K562 (cell line): ENCODE results near the gene FAM83B. TPM values are rescaled to one million over a fixed set of nuclear protein-coding genes. Genes with fewer than 3 reads are reported as not detected.

ENCODE experiments used
- ATAC-seq: fragments of 200-7000 bp; cut with Tn5 transposase; 3 replicates; pipeline ENCODE4 v1.9.1; 2020; ENCODE audit warnings: moderate library complexity
- BruUV-seq: library from RNA; stranded (reverse); fragments of 400-500 nt; replicated peaks from 2 replicates; lab custom pipeline; 2021; lab: Mats Ljungman, UMichigan
- CTCF ChIA-PET: fragments of 300-600 bp; formaldehyde crosslinking; extraction: SDS; loops from one replicate; lab custom pipeline; 2021; ENCODE audit warnings: low intra/inter-chr PET ratio; lab: Yijun Ruan, JAX
- POLR2A ChIA-PET: fragments of 300-600, 350-650 bp; sonication (Branson Sonifier 250); formaldehyde crosslinking; extraction: SDS; loops from one replicate; lab custom pipeline; 2021; ENCODE audit warnings: antibody characterized with exemption, inconsistent platforms; lab: Yijun Ruan, JAX
- DNase-seq, 4 experiments: peaks; one replicate each; pipeline versions ENCODE4 v3.0.0 to v3.0.0-alpha.2; 2011 to 2018; ENCODE audit warnings: low spot score in 3 of 4, mixed read lengths in 3 of 4; ENCODE audit errors: extremely low read depth in 1 of 4
- FAIRE-seq: peaks from 2 replicates; lab custom pipeline; 2011; peaks lifted over from hg19 to GRCh38; lab: Jason Lieb, UNC
- H2AFZ ChIP-seq: 2 replicates; pipeline ENCODE4 v1.6.0; 2011; ENCODE audit warnings: low read depth, low read length, control low read depth, inconsistent platforms
- H3K27ac ChIP-seq: fragments of 200-600 bp; 3 replicates; pipeline ENCODE4 v1.8.0; 2011; ENCODE audit warnings: low read depth, mild to moderate bottlenecking, control low read depth, inconsistent platforms, low read length, moderate library complexity, mixed read lengths; ENCODE audit errors: extremely low read depth
- H3K27me3 ChIP-seq, 2 experiments: fragments of 300-600 bp in 1 of 2; 2 replicates in 1 of 2; 3 replicates in 1 of 2; pipeline versions ENCODE4 v1.6.0 to v1.8.0; 2011; ENCODE audit warnings: inconsistent platforms in 2 of 2, low read length in 2 of 2, mild to moderate bottlenecking in 1 of 2, mixed read lengths in 1 of 2, moderate library complexity in 1 of 2; ENCODE audit not compliant: control insufficient read depth in 2 of 2, insufficient read depth in 2 of 2
- H3K36me3 ChIP-seq: fragments of 300-600 bp; 3 replicates; pipeline ENCODE4 v1.8.0; 2011; ENCODE audit warnings: mild to moderate bottlenecking, low read length, inconsistent platforms; ENCODE audit not compliant: control insufficient read depth, insufficient read depth
- H3K4me1 ChIP-seq, 2 experiments: fragments of 200-600 bp in 1 of 2; replicated peaks in 1 of 2; 2 replicates in 1 of 2; 3 replicates in 1 of 2; pipeline versions ENCODE4 v1.5.1 to v1.8.0; 2011; ENCODE audit warnings: inconsistent platforms in 2 of 2, low read length in 2 of 2, mild to moderate bottlenecking in 1 of 2, mixed read lengths in 1 of 2, moderate library complexity in 1 of 2; ENCODE audit not compliant: control insufficient read depth in 2 of 2, insufficient read depth in 2 of 2
- H3K4me2 ChIP-seq: 2 replicates; pipeline ENCODE4 v1.6.1; 2011; ENCODE audit warnings: low read length, control low read depth, inconsistent platforms, mixed read lengths; ENCODE audit not compliant: insufficient read depth
- H3K4me3 ChIP-seq: fragments of 200-600 bp; sonication (generic), shearing (Covaris generic); 2 replicates; pipeline ENCODE4 v1.5.1; 2016; ENCODE audit warnings: control low read depth, inconsistent platforms
- H3K79me2 ChIP-seq: fragments of 200-600 bp; 3 replicates; pipeline ENCODE4 v1.8.0; 2011; ENCODE audit warnings: low read length, inconsistent platforms; ENCODE audit not compliant: control insufficient read depth, insufficient read depth
- H3K9ac ChIP-seq, 2 experiments: 2 replicates each; pipeline versions ENCODE4 v1.6.0 to v1.6.1; 2011; ENCODE audit warnings: low read depth in 2 of 2, low read length in 2 of 2, control low read depth in 1 of 2, inconsistent platforms in 1 of 2, mild to moderate bottlenecking in 1 of 2, mixed read lengths in 1 of 2; ENCODE audit not compliant: insufficient read depth in 1 of 2
- H3K9me1 ChIP-seq: one replicate; pipeline ENCODE4 v1.6.0; 2011; ENCODE audit warnings: inconsistent platforms, mild to moderate bottlenecking, low read length, moderate library complexity; ENCODE audit not compliant: control insufficient read depth, insufficient read depth
- H3K9me3 ChIP-seq: replicated peaks from 2 replicates; pipeline ENCODE4 v1.5.1; 2011; ENCODE audit warnings: low read depth, low read length, inconsistent platforms; ENCODE audit not compliant: control insufficient read depth, insufficient read depth
- H4K20me1 ChIP-seq: replicated peaks from 2 replicates; pipeline ENCODE4 v1.6.1; 2011; ENCODE audit warnings: low read length, inconsistent platforms, mixed read lengths; ENCODE audit not compliant: control insufficient read depth, insufficient read depth
- CC2D1A ChIP-seq: fragments of 450-650 bp; IDR thresholded peaks from 2 replicates; pipeline ENCODE4 v1.6.1; 2017; ENCODE audit warnings: mild to moderate bottlenecking
- ELF2 ChIP-seq: fragments of 250-450 bp; sonication (Bioruptor Pico); IDR thresholded peaks from 2 replicates; pipeline ENCODE4 v1.5.0; 2021; ENCODE audit warnings: mild to moderate bottlenecking
- HIVEP1 ChIP-seq: fragments of 250-450 bp; sonication (Bioruptor Pico); IDR thresholded peaks from 2 replicates; pipeline ENCODE4 v1.4.0; 2020; ENCODE audit warnings: mild to moderate bottlenecking
- KDM1A ChIP-seq, 2 experiments: fragments of 450-650 bp; IDR thresholded peaks; 2 replicates each; pipeline ENCODE4 v1.6.1; 2016; ENCODE audit warnings: mild to moderate bottlenecking in 2 of 2
- NCOA2 ChIP-seq, 2 experiments: fragments of 450-650 bp; IDR thresholded peaks; 2 replicates each; pipeline ENCODE4 v1.6.1; 2018; ENCODE audit warnings: mild to moderate bottlenecking in 2 of 2, moderate library complexity in 1 of 2; ENCODE audit not compliant: partially characterized antibody in 2 of 2
- PATZ1 ChIP-seq: fragments of 250-450 bp; sonication (Bioruptor Pico); IDR thresholded peaks from 2 replicates; pipeline ENCODE4 v1.5.0; 2020; ENCODE audit warnings: mild to moderate bottlenecking, borderline replicate concordance
- POLR2G ChIP-seq: fragments of 200-400 bp; formaldehyde crosslinking; IDR thresholded peaks from 2 replicates; pipeline ENCODE4 v1.6.1; 2017; ENCODE audit warnings: low read depth, mild to moderate bottlenecking, antibody characterized with exemption, low read length, moderate library complexity
- POLR2H ChIP-seq: IDR thresholded peaks from 2 replicates; pipeline ENCODE4 v1.6.1; 2016; ENCODE audit warnings: missing genetic modification characterization, low read depth, mild to moderate bottlenecking, control low read depth, missing compliant biosample characterization, moderate library complexity
- TEAD1 ChIP-seq, 2 experiments: fragments of 450-650 bp in 1 of 2; sonication (generic) in 1 of 2; formaldehyde crosslinking; IDR thresholded peaks; 2 replicates each; pipeline versions ENCODE4 v1.4.0 to v1.8.0; 2020 to 2022; ENCODE audit warnings: mild to moderate bottlenecking in 2 of 2, missing genetic modification reagents in 1 of 2
- ZBTB11 ChIP-seq, 3 experiments: fragments of 200-800 bp in 1 of 3; fragments of 250-450 bp in 1 of 3; fragments of 450-650 bp in 1 of 3; sonication (Bioruptor Pico) in 1 of 3; sonication (Bioruptor generic) in 1 of 3; formaldehyde crosslinking in 1 of 3; IDR thresholded peaks; 2 replicates each; pipeline versions ENCODE4 v1.6.1 to v1.8.0; 2016 to 2022; ENCODE audit warnings: mild to moderate bottlenecking in 2 of 3, missing genetic modification characterization in 2 of 3, missing compliant biosample characterization in 1 of 3, moderate library complexity in 1 of 3
- ZBTB17 ChIP-seq: fragments of 450-650 bp; formaldehyde crosslinking; IDR thresholded peaks from 2 replicates; pipeline ENCODE4 v1.4.0; 2020; ENCODE audit warnings: mild to moderate bottlenecking
- ZNF124 ChIP-seq: sonication (generic); formaldehyde crosslinking; IDR thresholded peaks from 2 replicates; pipeline ENCODE4 v1.8.1; 2022; ENCODE audit warnings: missing genetic modification reagents
- ZNF830 ChIP-seq: fragments of 250-450 bp; sonication (Bioruptor Pico); IDR thresholded peaks from 2 replicates; pipeline ENCODE4 v1.5.0; 2021; ENCODE audit warnings: mild to moderate bottlenecking
- WGBS: fragments of 100-300 bp; shearing (Covaris generic); methylation state at CpG from one replicate; pipeline ENCODE4 v1.1.6; 2016; ENCODE audit warnings: low coverage, mixed read lengths; ENCODE audit not compliant: insufficient coverage; ENCODE audit errors: missing lambda C conversion rate; 5-methylcytosine and 5-hydroxymethylcytosine counted together
- in situ Hi-C: fragments of 300-500 bp; cut with MboI; formaldehyde crosslinking; loops from 4 replicates; pipeline ENCODE4 v1.15.0; 2018; ENCODE audit warnings: inconsistent platforms, mixed read lengths
- intact Hi-C: fragments of 100-400 bp; cut with micrococcal nuclease; formaldehyde crosslinking; loops from 2 replicates; pipeline ENCODE4 v1.14.2; 2022
- polyA plus RNA-seq, 8 experiments: library from polyadenylated mRNA; depleted of rRNA in 4 of 8; stranded (reverse) in 5 of 8; unstranded in 3 of 8; fragments of >200 nt; fragmentation: Nextera tagmentation in 2 of 8; fragmentation: Illumina TruSeq in 1 of 8; extraction: Ambion mirVana in 2 of 8; extraction: Trizol in 1 of 8; gene quantifications; 2 replicates each; pipeline versions ENCODE4 v1.2.1 to v1.2.3, GENCODE V29; 2011 to 2014; ENCODE audit warnings: inconsistent platforms in 1 of 8, missing spikeins in 1 of 8
- total RNA-seq, 7 experiments: library from RNA; depleted of rRNA in 6 of 7; stranded (reverse); fragments of >200 nt in 6 of 7; fragmentation: Illumina TruSeq in 2 of 7; extraction: Trizol in 2 of 7; gene quantifications; 2 replicates each; pipeline versions ENCODE4 v1.2.1 to v1.2.3, GENCODE V29; 2011 to 2021; ENCODE audit warnings: low replicate concordance in 1 of 7

Gene FAM83B
- total and polyA plus RNA-seq, 9 of the 15 experiments (the other 6 are each of a cell fraction or from before 2014, with no cell fraction given), result not detected

GRCh38 chr6:54817834-54818233 is 28.7 kb upstream of the FAM83B start:
- H4K20me1 ChIP-seq, result no peaks in the 10 kb centered on the region
- no peaks in the 10 kb centered on the region for H3K36me3 ChIP-seq
- H3K9ac ChIP-seq, result no peak overlapping the region
- no peak for ATAC-seq
- H3K27me3 ChIP-seq, result no peaks in the 10 kb centered on the region
- POLR2A ChIA-PET, result no interaction called here
- 0% methylated on average over 2 of the region's 2 CpGs for WGBS
- no peak overlapping the region for H2AFZ ChIP-seq
- TF ChIP-seq ELF2 (CRISPR knock-in tag) (no peak), CC2D1A (no peak), POLR2G (no peak), ZBTB17 (CRISPR knock-in tag) (no peak), ZNF830 (CRISPR knock-in tag) (no peak), KDM1A (IDR thresholded peaks at IDR 0.05) (no peak), ZNF124 (CRISPR knock-in tag) (no peak), PATZ1 (CRISPR knock-in tag) (no peak), ZBTB11 (CRISPR knock-in tag; IDR thresholded peaks at IDR 0.05) (no peak), HIVEP1 (no peak), TEAD1 (CRISPR knock-in tag; IDR thresholded peaks at IDR 0.05) (no peak), POLR2H (tag) (no peak), NCOA2 (IDR thresholded peaks at IDR 0.05; ENCODE audit: partially characterized antibody in 2 of 2) (no peak)
- TF ChIP-seq, all 486 proteins: peak for 0
- no peaks in the 10 kb centered on the region for H3K9me3 ChIP-seq
- H3K79me2 ChIP-seq, result no peaks in the 10 kb centered on the region
- DNase-seq, result no peak
- CTCF ChIA-PET, result no interaction called here
- BruUV-seq, result no TSS peak
- H3K4me1 ChIP-seq, result no peaks in the 10 kb centered on the region
- no peak for FAIRE-seq
- no peak overlapping the region for H3K27ac ChIP-seq
- no peak overlapping the region for H3K4me3 ChIP-seq
- no peak overlapping the region for H3K4me2 ChIP-seq
- in situ Hi-C loops (no loop called here), intact Hi-C loops (no loop called here)
- no peaks in the 10 kb centered on the region for H3K9me1 ChIP-seq
